ENCODE data around the gene KRT81.

- TF ChIP-seq CTCF (IDR thresholded peaks at IDR 0.05; ENCODE audit: low read depth, low read length, poor library complexity, severe bottlenecking) (no peak), EZH2phosphoT487 (IDR thresholded peaks at IDR 0.05; ENCODE audit: borderline replicate concordance, low read length) (no peak)
Observed at GRCh38 chr12:52239767-52240166, 51.6 kb downstream of the KRT81 start.

Measured in DOHH2 (cell line).